WTC11 (cell line): ENCODE measurements around the gene GAL3ST1. TPM values are rescaled to one million over a fixed set of nuclear protein-coding genes. Genes with fewer than 3 reads are reported as not detected.

Experiments
- ATAC-seq: fragments of 200-7000 bp; cut with Tn5 transposase; 2 replicates; pipeline ENCODE4 v1.10.0; 2021; ENCODE audit warnings: mild to moderate bottlenecking, moderate library complexity
- CTCF ChIA-PET: fragments of 300-600 bp; sonication (Branson Sonifier 250); formaldehyde crosslinking; loops from one replicate; lab custom pipeline; 2021; ENCODE audit warnings: antibody characterized with exemption; lab: Charles Lee
- POLR2A ChIA-PET: fragments of 350-600 bp; sonication (Branson Sonifier 250); formaldehyde crosslinking; loops from one replicate; lab custom pipeline; 2021; ENCODE audit warnings: antibody characterized with exemption; lab: Charles Lee
- DNase-seq: peaks from one replicate; pipeline ENCODE4 v3.0.0; 2021; ENCODE audit warnings: low spot score
- H3K27ac Mint-ChIP-seq: 2 replicates; pipeline ENCODE4 v1.8.0; 2021; ENCODE audit warnings: mixed read lengths
- H3K27me3 Mint-ChIP-seq: 2 replicates; pipeline ENCODE4 v1.8.0; 2021; ENCODE audit warnings: low read depth, mild to moderate bottlenecking, moderate library complexity, mixed read lengths
- H3K36me3 Mint-ChIP-seq: 2 replicates; pipeline ENCODE4 v1.8.0; 2021; ENCODE audit warnings: mixed read lengths
- H3K4me1 Mint-ChIP-seq: 2 replicates; pipeline ENCODE4 v1.8.0; 2022; ENCODE audit warnings: mixed read lengths
- H3K4me3 Mint-ChIP-seq: 2 replicates; pipeline ENCODE4 v1.8.0; 2021; ENCODE audit warnings: mild to moderate bottlenecking, moderate library complexity, mixed read lengths
- H3K9me3 Mint-ChIP-seq: 2 replicates; pipeline ENCODE4 v1.8.0; 2021; ENCODE audit warnings: mixed read lengths
- ARID4B ChIP-seq: sonication (generic); formaldehyde crosslinking; IDR thresholded peaks from 2 replicates; pipeline ENCODE4 v1.8.0; 2023; ENCODE audit warnings: missing genetic modification reagents, mild to moderate bottlenecking, borderline replicate concordance
- E2F1 ChIP-seq: sonication (generic); formaldehyde crosslinking; IDR thresholded peaks from 2 replicates; pipeline ENCODE4 v1.8.0; 2022; ENCODE audit warnings: mild to moderate bottlenecking, missing genetic modification reagents
- ERG ChIP-seq: fragments of 250-450 bp; sonication (Bioruptor Pico); IDR thresholded peaks from 2 replicates; pipeline ENCODE4 v1.8.0; 2021; ENCODE audit warnings: mild to moderate bottlenecking
- ETV6 ChIP-seq: sonication (generic); formaldehyde crosslinking; IDR thresholded peaks from 2 replicates; pipeline ENCODE4 v1.8.1; 2022; ENCODE audit warnings: mild to moderate bottlenecking, missing genetic modification reagents
- FOXP1 ChIP-seq: sonication (generic); formaldehyde crosslinking; IDR thresholded peaks from 2 replicates; pipeline ENCODE4 v1.8.0; 2022; ENCODE audit warnings: missing genetic modification reagents, mild to moderate bottlenecking, moderate library complexity, borderline replicate concordance
- JUN ChIP-seq: sonication (generic); formaldehyde crosslinking; IDR thresholded peaks from 2 replicates; pipeline ENCODE4 v1.8.0; 2023; ENCODE audit warnings: mild to moderate bottlenecking, missing genetic modification reagents
- KAT7 ChIP-seq: sonication (generic); formaldehyde crosslinking; IDR thresholded peaks from 2 replicates; pipeline ENCODE4 v1.8.1; 2023; ENCODE audit warnings: missing genetic modification reagents, mild to moderate bottlenecking, borderline replicate concordance
- MLX ChIP-seq: sonication (generic); formaldehyde crosslinking; IDR thresholded peaks from 2 replicates; pipeline ENCODE4 v1.8.1; 2023; ENCODE audit warnings: mild to moderate bottlenecking, missing genetic modification reagents, moderate library complexity
- MYBL2 ChIP-seq: sonication (generic); formaldehyde crosslinking; IDR thresholded peaks from 2 replicates; pipeline ENCODE4 v1.8.1; 2023; ENCODE audit warnings: mild to moderate bottlenecking, moderate library complexity, missing genetic modification reagents
- NFATC4 ChIP-seq: fragments of 250-450 bp; sonication (Bioruptor Pico); IDR thresholded peaks from 2 replicates; pipeline ENCODE4 v1.9.0; 2021; ENCODE audit warnings: mild to moderate bottlenecking
- NFE2L1 ChIP-seq: sonication (generic); formaldehyde crosslinking; IDR thresholded peaks from 2 replicates; pipeline ENCODE4 v1.8.1; 2023; ENCODE audit warnings: missing genetic modification reagents
- NFYB ChIP-seq: sonication (generic); formaldehyde crosslinking; conservative IDR thresholded peaks from 2 replicates; pipeline ENCODE4 v1.8.0; 2022; ENCODE audit warnings: low read depth, missing genetic modification reagents
- NR1H2 ChIP-seq: sonication (generic); formaldehyde crosslinking; IDR thresholded peaks from 2 replicates; pipeline ENCODE4 v1.9.0; 2021; ENCODE audit warnings: mild to moderate bottlenecking, moderate library complexity, missing genetic modification reagents
- PRDM15 ChIP-seq: sonication (generic); formaldehyde crosslinking; IDR thresholded peaks from 2 replicates; pipeline ENCODE4 v1.8.0; 2022; ENCODE audit warnings: missing genetic modification reagents
- PRRX2 ChIP-seq: fragments of 250-450 bp; sonication (Bioruptor Pico); IDR thresholded peaks from 2 replicates; pipeline ENCODE4 v1.8.0; 2021; ENCODE audit warnings: mild to moderate bottlenecking
- RORB ChIP-seq: fragments of 250-450 bp; sonication (Bioruptor Pico); IDR thresholded peaks from 2 replicates; pipeline ENCODE4 v1.9.0; 2021; ENCODE audit warnings: mild to moderate bottlenecking
- SMAD3 ChIP-seq: sonication (generic); formaldehyde crosslinking; IDR thresholded peaks from 2 replicates; pipeline ENCODE4 v1.8.0; 2022; ENCODE audit warnings: missing genetic modification reagents, mild to moderate bottlenecking, borderline replicate concordance
- ZNF121 ChIP-seq: sonication (generic); formaldehyde crosslinking; IDR thresholded peaks from 2 replicates; pipeline ENCODE4 v1.8.0; 2023; ENCODE audit warnings: missing genetic modification reagents
- ZNF263 ChIP-seq: sonication (generic); formaldehyde crosslinking; IDR thresholded peaks from 2 replicates; pipeline ENCODE4 v1.8.1; 2022; ENCODE audit warnings: low read depth, mild to moderate bottlenecking, moderate library complexity, missing genetic modification reagents
- total RNA-seq: library from RNA; stranded (reverse); gene quantifications from 3 replicates; pipeline ENCODE4 v1.2.3, GENCODE V29; 2021

Gene GAL3ST1
- total RNA-seq, 1 experiment from 2014 or later: 11.0 TPM

GRCh38 chr22:30573594-30574094 lies 821 bp downstream of the GAL3ST1 start:
- Mint-ChIP-seq H3K4me1 (peaks cover 12% of the 10 kb centered on the region), H3K36me3 (peaks cover 16% of the 10 kb centered on the region), H3K4me3 (peak overlapping the region; percentile 62), H3K9me3 (no peaks in the 10 kb centered on the region), H3K27ac (no peak overlapping the region; the same call in 1 of the 2 replicates), H3K27me3 (no peaks in the 10 kb centered on the region)
- POLR2A ChIA-PET: no interaction called here
- DNase-seq (no peak), ATAC-seq (peak; percentile 2; the same call in 1 of the 2 replicates)
- CTCF ChIA-PET: interaction anchor here (0.6 to 2.0 kb wide), 5 partner anchors 9 to 763 kb away, joined by 3 to 8 read pairs (median 5); no protein-coding TSS in a partner anchor
- TF ChIP-seq ZNF121: no peak
- TF ChIP-seq ZNF263 (CRISPR knock-in tag): no peak

- Mint-ChIP-seq H3K36me3 (peaks cover 16% of the 10 kb centered on the region), H3K4me3 (no peak overlapping the region), H3K27me3 (no peaks in the 10 kb centered on the region), H3K9me3 (no peaks in the 10 kb centered on the region), H3K27ac (no peak overlapping the region), H3K4me1 (peaks cover 18% of the 10 kb centered on the region)
- DNase-seq (no peak), ATAC-seq (no peak)
- CTCF ChIA-PET: interaction anchor here (0.9 to 1.6 kb wide), 3 partner anchors 9 to 128 kb away, joined by 3 to 5 read pairs (median 5); no protein-coding TSS in a partner anchor
- TF ChIP-seq ARID4B (CRISPR knock-in tag) (no peak), NFATC4 (CRISPR knock-in tag) (no peak), FOXP1 (no peak), ZNF263 (CRISPR knock-in tag) (no peak), NFYB (CRISPR knock-in tag) (no peak), E2F1 (no peak), ETV6 (no peak), KAT7 (CRISPR knock-in tag) (no peak), RORB (CRISPR knock-in tag) (no peak)
- POLR2A ChIA-PET: interaction anchor here (0.5 kb wide), 1 partner anchor 625 kb away, joined by 9 read pairs; no protein-coding TSS in a partner anchor
Observed at GRCh38 chr22:30572840-30573593, 1.4 kb downstream of the GAL3ST1 start.

- H3K36me3 Mint-ChIP-seq: peaks cover 11% of the 10 kb centered on the region
- DNase-seq (no peak), ATAC-seq (no peak)
- H3K27me3 Mint-ChIP-seq: no peaks in the 10 kb centered on the region
- no peak overlapping the region for H3K4me3 Mint-ChIP-seq
- H3K9me3 Mint-ChIP-seq: no peaks in the 10 kb centered on the region
- H3K27ac Mint-ChIP-seq: no peak overlapping the region
- ChIA-PET CTCF (interaction anchor here (0.5 to 1.8 kb wide), 5 partner anchors 10 to 532 kb away, joined by 3 to 7 read pairs (median 4); no protein-coding TSS in a partner anchor), POLR2A (no interaction called here)
- H3K4me1 Mint-ChIP-seq: peaks cover 21% of the 10 kb centered on the region
- TF ChIP-seq MLX (CRISPR knock-in tag): no peak
- TF ChIP-seq PRRX2 (CRISPR knock-in tag): no peak
- TF ChIP-seq MYBL2 (CRISPR knock-in tag): no peak
- TF ChIP-seq PRDM15 (CRISPR knock-in tag): no peak
- TF ChIP-seq SMAD3: no peak
- no peak for TF ChIP-seq ERG (CRISPR knock-in tag)
- no peak for TF ChIP-seq NFE2L1 (CRISPR knock-in tag)
- TF ChIP-seq NFYB (CRISPR knock-in tag): no peak
- no peak for TF ChIP-seq JUN (CRISPR knock-in tag)
- no peak for TF ChIP-seq NR1H2 (CRISPR knock-in tag)
Observed at GRCh38 chr22:30572210-30572609, 2.3 kb downstream of the GAL3ST1 start.
